ENCODE measurements around the gene GLRX2. TPM values are rescaled to one million over a fixed set of nuclear protein-coding genes. Genes with fewer than 3 reads are reported as not detected.

The GLRX2 gene
- polyA plus RNA-seq, 1 experiment = 9.2 TPM

- ChIA-PET POLR2A (interaction anchor here (0.6 to 0.7 kb wide), 2 partner anchors 14 to 28 kb away, joined by 4 to 9 read pairs; no protein-coding TSS in a partner anchor), CTCF (interaction anchor here (0.7 to 1.5 kb wide), 4 partner anchors 9 to 1863 kb away, joined by 3 to 4 read pairs (median 4); partner anchors contain the start of gene GLRX2)
- H3K36me3 ChIP-seq (ENCODE audit: control insufficient read depth, insufficient read depth, low read length) = peaks cover 1% of the 10 kb centered on the region
Measured at GRCh38 chr1:193142409-193142808, 37.2 kb upstream of the GLRX2 start.

GRCh38 chr1:193141804-193142203, 36.6 kb upstream of the GLRX2 start:
- ChIA-PET CTCF (interaction anchor here (0.7 to 1.1 kb wide), 2 partner anchors 36 to 644 kb away, joined by 3 to 4 read pairs; partner anchors contain the start of gene GLRX2), POLR2A (interaction anchor here (0.7 kb wide), 1 partner anchor 29 kb away, joined by 4 read pairs; no protein-coding TSS in a partner anchor)
- DNase-seq (ENCODE audit: low read depth) = no peak
- H3K4me3 ChIP-seq (ENCODE audit: low read depth, low read length) = no peak overlapping the region
- H3K36me3 ChIP-seq (ENCODE audit: control insufficient read depth, insufficient read depth, low read length) = peaks cover 1% of the 10 kb centered on the region
- no peak for TF ChIP-seq CTCF (IDR thresholded peaks at IDR 0.05; ENCODE audit: insufficient read depth, low read depth, low read length)
- no peaks in the 10 kb centered on the region for H3K27me3 ChIP-seq (ENCODE audit: control insufficient read depth, insufficient read depth, low read length)

More at GRCh38 chr1:193142409-193142808, 37.2 kb upstream of the GLRX2 start:
- H3K4me3 ChIP-seq (ENCODE audit: low read depth, low read length) = no peak overlapping the region
- H3K27me3 ChIP-seq (ENCODE audit: control insufficient read depth, insufficient read depth, low read length) = no peaks in the 10 kb centered on the region
- no peak for DNase-seq (ENCODE audit: low read depth)
- no peak for TF ChIP-seq CTCF (IDR thresholded peaks at IDR 0.05; ENCODE audit: insufficient read depth, low read depth, low read length)

- TF ChIP-seq CTCF (IDR thresholded peaks at IDR 0.05; ENCODE audit: insufficient read depth, low read depth, low read length) = no peak
- CTCF ChIA-PET = no interaction called here
- H3K4me3 ChIP-seq (ENCODE audit: low read depth, low read length) = no peak overlapping the region
- no peak for DNase-seq (ENCODE audit: low read depth)
- H3K36me3 ChIP-seq (ENCODE audit: control insufficient read depth, insufficient read depth, low read length) = no peaks in the 10 kb centered on the region; the same call in none of the 2 replicates
- H3K27me3 ChIP-seq (ENCODE audit: control insufficient read depth, insufficient read depth, low read length) = no peaks in the 10 kb centered on the region
- POLR2A ChIA-PET = no interaction called here
Measured at GRCh38 chr1:193140254-193140653, 35.0 kb upstream of the GLRX2 start.

GRCh38 chr1:193131266-193131860, 26.1 kb upstream of the GLRX2 start:
- TF ChIP-seq CTCF (IDR thresholded peaks at IDR 0.05; ENCODE audit: insufficient read depth, low read depth, low read length) = no peak
- POLR2A ChIA-PET = no interaction called here
- Histone ChIP-seq H3K4me3 (ENCODE audit: low read depth, low read length) (no peak overlapping the region), H3K36me3 (ENCODE audit: control insufficient read depth, insufficient read depth, low read length) (peaks cover 4% of the 10 kb centered on the region; the same call in 1 of the 2 replicates), H3K27me3 (ENCODE audit: control insufficient read depth, insufficient read depth, low read length) (no peaks in the 10 kb centered on the region)
- CTCF ChIA-PET = interaction anchor here (0.6 kb wide), 1 partner anchor 16 kb away, joined by 3 read pairs; no protein-coding TSS in a partner anchor
- no peak for DNase-seq (ENCODE audit: low read depth)

- ChIA-PET CTCF (interaction anchor here (0.6 to 1.0 kb wide), 3 partner anchors 10 to 1959 kb away, joined by 3 read pairs; no protein-coding TSS in a partner anchor), POLR2A (no interaction called here)
- no peak for TF ChIP-seq CTCF (IDR thresholded peaks at IDR 0.05; ENCODE audit: insufficient read depth, low read depth, low read length)
- Histone ChIP-seq H3K36me3 (ENCODE audit: control insufficient read depth, insufficient read depth, low read length) (peaks cover 5% of the 10 kb centered on the region), H3K4me3 (ENCODE audit: low read depth, low read length) (no peak overlapping the region), H3K27me3 (ENCODE audit: control insufficient read depth, insufficient read depth, low read length) (no peaks in the 10 kb centered on the region)
- DNase-seq (ENCODE audit: low read depth) = no peak
Measured at GRCh38 chr1:193125369-193125768, 20.2 kb upstream of the GLRX2 start.
